Measurements from ENCODE around the gene CREB5.
A peak's percentile ranks its signal among the peaks of the same experiment; 100 is the strongest.

DNA sequence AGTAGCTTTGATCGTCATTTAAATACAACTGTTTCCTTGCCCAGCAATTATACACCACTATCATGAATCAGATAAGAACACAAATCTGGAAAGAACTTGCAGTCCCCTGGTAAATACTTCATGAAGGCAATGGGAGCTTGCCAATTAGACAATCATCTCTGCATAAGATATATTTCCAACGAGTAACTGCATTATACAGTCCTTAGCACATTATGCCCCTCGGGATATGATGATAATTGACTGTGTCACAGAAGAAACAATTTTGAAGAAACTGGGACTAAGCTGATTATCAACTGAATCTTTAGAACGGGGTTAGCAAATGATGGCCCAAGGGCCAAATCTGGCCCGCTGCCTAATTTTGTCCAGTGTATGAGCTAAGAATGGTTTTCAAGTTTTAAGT lies 390.1 kb downstream of the CREB5 start:
- TF ChIP-seq, protein P1, sequence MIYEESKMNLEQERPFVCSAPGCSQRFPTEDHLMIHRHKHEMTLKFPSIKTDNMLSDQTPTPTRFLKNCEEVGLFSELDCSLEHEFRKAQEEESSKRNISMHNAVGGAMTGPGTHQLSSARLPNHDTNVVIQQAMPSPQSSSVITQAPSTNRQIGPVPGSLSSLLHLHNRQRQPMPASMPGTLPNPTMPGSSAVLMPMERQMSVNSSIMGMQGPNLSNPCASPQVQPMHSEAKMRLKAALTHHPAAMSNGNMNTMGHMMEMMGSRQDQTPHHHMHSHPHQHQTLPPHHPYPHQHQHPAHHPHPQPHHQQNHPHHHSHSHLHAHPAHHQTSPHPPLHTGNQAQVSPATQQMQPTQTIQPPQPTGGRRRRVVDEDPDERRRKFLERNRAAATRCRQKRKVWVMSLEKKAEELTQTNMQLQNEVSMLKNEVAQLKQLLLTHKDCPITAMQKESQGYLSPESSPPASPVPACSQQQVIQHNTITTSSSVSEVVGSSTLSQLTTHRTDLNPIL (CRISPR knock-in tag; IDR thresholded peaks at IDR 0.05; ENCODE audit: low read depth), result 0 out of 2 replicates have a peak, but pooled peaks have one; percentile 25
- TF ChIP-seq OSR1 (CRISPR knock-in tag; IDR thresholded peaks at IDR 0.05), result no peak
- TF ChIP-seq ZNF565 (CRISPR knock-in tag; conservative IDR thresholded peaks at IDR 0.05; ENCODE audit: low read depth), result no peak
- TF ChIP-seq TCF4 (CRISPR knock-in tag; IDR thresholded peaks at IDR 0.05; ENCODE audit: borderline replicate concordance), result peak; percentile 80
- TF ChIP-seq ARNTL (CRISPR knock-in tag; IDR thresholded peaks at IDR 0.05; ENCODE audit: borderline replicate concordance, low read depth), result no peak
- TF ChIP-seq, protein P2, sequence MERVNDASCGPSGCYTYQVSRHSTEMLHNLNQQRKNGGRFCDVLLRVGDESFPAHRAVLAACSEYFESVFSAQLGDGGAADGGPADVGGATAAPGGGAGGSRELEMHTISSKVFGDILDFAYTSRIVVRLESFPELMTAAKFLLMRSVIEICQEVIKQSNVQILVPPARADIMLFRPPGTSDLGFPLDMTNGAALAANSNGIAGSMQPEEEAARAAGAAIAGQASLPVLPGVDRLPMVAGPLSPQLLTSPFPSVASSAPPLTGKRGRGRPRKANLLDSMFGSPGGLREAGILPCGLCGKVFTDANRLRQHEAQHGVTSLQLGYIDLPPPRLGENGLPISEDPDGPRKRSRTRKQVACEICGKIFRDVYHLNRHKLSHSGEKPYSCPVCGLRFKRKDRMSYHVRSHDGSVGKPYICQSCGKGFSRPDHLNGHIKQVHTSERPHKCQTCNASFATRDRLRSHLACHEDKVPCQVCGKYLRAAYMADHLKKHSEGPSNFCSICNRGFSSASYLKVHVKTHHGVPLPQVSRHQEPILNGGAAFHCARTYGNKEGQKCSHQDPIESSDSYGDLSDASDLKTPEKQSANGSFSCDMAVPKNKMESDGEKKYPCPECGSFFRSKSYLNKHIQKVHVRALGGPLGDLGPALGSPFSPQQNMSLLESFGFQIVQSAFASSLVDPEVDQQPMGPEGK (CRISPR knock-in tag; IDR thresholded peaks at IDR 0.05; ENCODE audit: borderline replicate concordance), result no peak
- no peak for TF ChIP-seq CSDC2 (CRISPR knock-in tag; IDR thresholded peaks at IDR 0.05)
- TF ChIP-seq, protein P3, sequence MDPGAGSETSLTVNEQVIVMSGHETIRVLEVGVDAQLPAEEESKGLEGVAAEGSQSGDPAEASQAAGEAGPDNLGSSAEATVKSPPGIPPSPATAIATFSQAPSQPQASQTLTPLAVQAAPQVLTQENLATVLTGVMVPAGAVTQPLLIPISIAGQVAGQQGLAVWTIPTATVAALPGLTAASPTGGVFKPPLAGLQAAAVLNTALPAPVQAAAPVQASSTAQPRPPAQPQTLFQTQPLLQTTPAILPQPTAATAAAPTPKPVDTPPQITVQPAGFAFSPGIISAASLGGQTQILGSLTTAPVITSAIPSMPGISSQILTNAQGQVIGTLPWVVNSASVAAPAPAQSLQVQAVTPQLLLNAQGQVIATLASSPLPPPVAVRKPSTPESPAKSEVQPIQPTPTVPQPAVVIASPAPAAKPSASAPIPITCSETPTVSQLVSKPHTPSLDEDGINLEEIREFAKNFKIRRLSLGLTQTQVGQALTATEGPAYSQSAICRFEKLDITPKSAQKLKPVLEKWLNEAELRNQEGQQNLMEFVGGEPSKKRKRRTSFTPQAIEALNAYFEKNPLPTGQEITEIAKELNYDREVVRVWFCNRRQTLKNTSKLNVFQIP (CRISPR knock-in tag; IDR thresholded peaks at IDR 0.05; ENCODE audit: borderline replicate concordance, low read depth), result no peak
- TF ChIP-seq, protein P4, sequence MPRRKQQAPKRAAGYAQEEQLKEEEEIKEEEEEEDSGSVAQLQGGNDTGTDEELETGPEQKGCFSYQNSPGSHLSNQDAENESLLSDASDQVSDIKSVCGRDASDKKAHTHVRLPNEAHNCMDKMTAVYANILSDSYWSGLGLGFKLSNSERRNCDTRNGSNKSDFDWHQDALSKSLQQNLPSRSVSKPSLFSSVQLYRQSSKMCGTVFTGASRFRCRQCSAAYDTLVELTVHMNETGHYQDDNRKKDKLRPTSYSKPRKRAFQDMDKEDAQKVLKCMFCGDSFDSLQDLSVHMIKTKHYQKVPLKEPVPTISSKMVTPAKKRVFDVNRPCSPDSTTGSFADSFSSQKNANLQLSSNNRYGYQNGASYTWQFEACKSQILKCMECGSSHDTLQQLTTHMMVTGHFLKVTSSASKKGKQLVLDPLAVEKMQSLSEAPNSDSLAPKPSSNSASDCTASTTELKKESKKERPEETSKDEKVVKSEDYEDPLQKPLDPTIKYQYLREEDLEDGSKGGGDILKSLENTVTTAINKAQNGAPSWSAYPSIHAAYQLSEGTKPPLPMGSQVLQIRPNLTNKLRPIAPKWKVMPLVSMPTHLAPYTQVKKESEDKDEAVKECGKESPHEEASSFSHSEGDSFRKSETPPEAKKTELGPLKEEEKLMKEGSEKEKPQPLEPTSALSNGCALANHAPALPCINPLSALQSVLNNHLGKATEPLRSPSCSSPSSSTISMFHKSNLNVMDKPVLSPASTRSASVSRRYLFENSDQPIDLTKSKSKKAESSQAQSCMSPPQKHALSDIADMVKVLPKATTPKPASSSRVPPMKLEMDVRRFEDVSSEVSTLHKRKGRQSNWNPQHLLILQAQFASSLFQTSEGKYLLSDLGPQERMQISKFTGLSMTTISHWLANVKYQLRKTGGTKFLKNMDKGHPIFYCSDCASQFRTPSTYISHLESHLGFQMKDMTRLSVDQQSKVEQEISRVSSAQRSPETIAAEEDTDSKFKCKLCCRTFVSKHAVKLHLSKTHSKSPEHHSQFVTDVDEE (CRISPR knock-in tag; IDR thresholded peaks at IDR 0.05), result peak; percentile 92
- TF ChIP-seq RARB (CRISPR knock-in tag; IDR thresholded peaks at IDR 0.05), result no peak
- no peak for TF ChIP-seq ZFP30 (CRISPR knock-in tag; IDR thresholded peaks at IDR 0.05)
- no peak; the same call in 1 of the 2 replicates for TF ChIP-seq ZNF8 (CRISPR knock-in tag; IDR thresholded peaks at IDR 0.05)
- TF ChIP-seq ZFP3 (CRISPR knock-in tag; IDR thresholded peaks at IDR 0.05), result peak; percentile 63; the same call in 1 of the 2 replicates

Measured in SK-N-SH treated with all-trans-retinoic acid at 6 μM for 48 hours (cell line).